ENCODE data around the gene NEURL3.

GRCh38 chr2:96541398-96542152 is 36.4 kb upstream of the NEURL3 start:
- TF ChIP-seq ZC3H10 (CRISPR knock-in tag; IDR thresholded peaks at IDR 0.05) (no peak), ARNTL (CRISPR knock-in tag; IDR thresholded peaks at IDR 0.05; ENCODE audit: borderline replicate concordance, low read depth) (no peak), CREB5 (CRISPR knock-in tag; IDR thresholded peaks at IDR 0.05; ENCODE audit: low read depth) (no peak), GLIS3 (CRISPR knock-in tag; IDR thresholded peaks at IDR 0.05) (no peak), ZNF8 (CRISPR knock-in tag; IDR thresholded peaks at IDR 0.05) (no peak), RARB (CRISPR knock-in tag; IDR thresholded peaks at IDR 0.05) (no peak), ISL1 (CRISPR knock-in tag; IDR thresholded peaks at IDR 0.05) (no peak), TCF4 (CRISPR knock-in tag; IDR thresholded peaks at IDR 0.05; ENCODE audit: borderline replicate concordance) (no peak), ESRRG (CRISPR knock-in tag; IDR thresholded peaks at IDR 0.05) (no peak)

All from SK-N-SH treated with all-trans-retinoic acid at 6 μM for 48 hours (cell line).